BE2C (cell line): ENCODE data around the gene ATXN7L1.
"Not testable (repeated sequence)": the region's sequence is repeated elsewhere in the genome, so short reads cannot be mapped to it uniquely, and the experiment has no call there.

Source experiments
- DNase-seq: peaks from one replicate; pipeline ENCODE4 v3.0.0-alpha.2; 2020
- H3K27me3 ChIP-seq: fragments of 250-450 bp; sonication (Bioruptor Pico); 2 replicates; pipeline ENCODE4 v1.5.1; 2020; ENCODE audit warnings: mild to moderate bottlenecking
- H3K36me3 ChIP-seq: fragments of 250-450 bp; sonication (Bioruptor Pico); 2 replicates; pipeline ENCODE4 v1.5.1; 2020; ENCODE audit warnings: mild to moderate bottlenecking
- H3K4me1 ChIP-seq: fragments of 250-450 bp; sonication (Bioruptor Pico); 2 replicates; pipeline ENCODE4 v1.5.1; 2020
- H3K4me3 ChIP-seq: 2 replicates; pipeline ENCODE4 v1.5.1; 2011; ENCODE audit warnings: low read depth, low read length
- H3K9me3 ChIP-seq: fragments of 250-450 bp; sonication (Bioruptor Pico); 2 replicates; pipeline ENCODE4 v1.5.1; 2020
- TF ChIP-seq, protein P1 (sequence below): IDR thresholded peaks from 2 replicates; pipeline ENCODE4 v1.5.1; 2012; ENCODE audit warnings: mild to moderate bottlenecking, low read depth, low read length

ATXN7L1 gene

DNA sequence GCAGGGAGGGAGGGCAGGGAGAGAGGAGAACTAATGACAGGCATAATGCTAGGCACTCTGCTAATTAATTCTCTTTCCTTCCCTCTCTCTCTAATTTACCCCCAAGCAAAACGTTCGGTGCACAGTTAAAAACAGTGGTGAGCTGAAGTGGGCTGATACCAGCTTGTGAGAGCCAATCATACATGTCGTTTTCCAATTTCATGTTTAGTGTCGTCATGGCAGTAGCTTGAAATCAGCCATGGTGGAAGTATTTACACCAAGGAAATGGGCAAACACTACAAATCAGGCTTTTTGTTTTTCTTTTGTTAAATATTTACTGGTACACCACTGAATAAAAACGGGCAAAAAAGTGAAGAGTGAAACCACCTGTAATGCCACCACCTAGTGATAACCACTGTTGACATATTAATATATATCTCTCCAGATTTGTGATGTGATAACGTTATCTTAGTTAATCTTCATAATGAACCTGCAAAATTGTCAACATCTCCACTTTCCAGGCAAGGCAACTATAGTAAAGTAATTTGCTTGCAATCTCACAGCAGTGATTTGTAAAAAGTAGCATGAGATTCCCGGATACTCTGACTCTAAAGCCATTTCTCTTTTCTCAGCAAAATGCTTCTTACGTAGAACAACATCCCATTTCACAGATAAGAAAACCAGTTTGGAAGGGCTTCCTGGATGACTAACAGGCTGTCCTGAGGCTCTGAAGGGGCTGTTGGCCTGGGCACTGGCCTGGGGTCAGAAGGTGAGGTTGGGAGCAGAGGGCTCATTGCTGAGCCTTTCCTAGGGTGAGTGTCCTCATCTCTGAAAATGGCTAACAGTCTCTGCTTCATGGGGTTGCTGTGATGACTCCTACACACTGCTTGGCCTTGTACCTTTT is 83.7 kb downstream of the ATXN7L1 start:
- DNase-seq, result no peak
- no peaks in the 10 kb centered on the region for H3K27me3 ChIP-seq
- no peaks in the 10 kb centered on the region for H3K36me3 ChIP-seq
- H3K4me3 ChIP-seq, result no peak overlapping the region
- TF ChIP-seq, protein P1, sequence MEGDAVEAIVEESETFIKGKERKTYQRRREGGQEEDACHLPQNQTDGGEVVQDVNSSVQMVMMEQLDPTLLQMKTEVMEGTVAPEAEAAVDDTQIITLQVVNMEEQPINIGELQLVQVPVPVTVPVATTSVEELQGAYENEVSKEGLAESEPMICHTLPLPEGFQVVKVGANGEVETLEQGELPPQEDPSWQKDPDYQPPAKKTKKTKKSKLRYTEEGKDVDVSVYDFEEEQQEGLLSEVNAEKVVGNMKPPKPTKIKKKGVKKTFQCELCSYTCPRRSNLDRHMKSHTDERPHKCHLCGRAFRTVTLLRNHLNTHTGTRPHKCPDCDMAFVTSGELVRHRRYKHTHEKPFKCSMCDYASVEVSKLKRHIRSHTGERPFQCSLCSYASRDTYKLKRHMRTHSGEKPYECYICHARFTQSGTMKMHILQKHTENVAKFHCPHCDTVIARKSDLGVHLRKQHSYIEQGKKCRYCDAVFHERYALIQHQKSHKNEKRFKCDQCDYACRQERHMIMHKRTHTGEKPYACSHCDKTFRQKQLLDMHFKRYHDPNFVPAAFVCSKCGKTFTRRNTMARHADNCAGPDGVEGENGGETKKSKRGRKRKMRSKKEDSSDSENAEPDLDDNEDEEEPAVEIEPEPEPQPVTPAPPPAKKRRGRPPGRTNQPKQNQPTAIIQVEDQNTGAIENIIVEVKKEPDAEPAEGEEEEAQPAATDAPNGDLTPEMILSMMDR, result no peak
- no peaks in the 10 kb centered on the region for H3K9me3 ChIP-seq
- H3K4me1 ChIP-seq, result peaks cover 4% of the 10 kb centered on the region

DNA sequence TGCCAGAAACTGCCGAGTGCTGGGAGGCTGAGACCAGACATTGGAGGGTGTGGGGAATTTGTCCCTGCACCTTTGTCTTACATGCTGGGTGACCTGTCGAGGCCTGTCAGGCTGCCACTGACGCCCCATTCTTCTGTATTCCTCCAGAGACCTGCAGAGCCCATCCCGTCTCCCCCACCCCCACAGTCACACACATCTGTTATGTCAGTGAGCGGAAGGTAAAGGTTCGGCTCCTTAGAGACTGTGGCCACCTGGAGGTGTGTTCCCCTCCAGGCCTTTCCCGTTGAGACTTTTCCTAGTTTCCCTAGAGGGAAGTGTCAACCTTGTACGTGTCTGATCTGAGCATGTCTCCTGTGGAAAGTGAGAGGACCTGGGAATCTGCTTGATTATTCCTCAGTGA is 84.5 kb downstream of the ATXN7L1 start:
- H3K9me3 ChIP-seq, result no peaks in the 10 kb centered on the region
- H3K4me1 ChIP-seq, result peaks cover 3% of the 10 kb centered on the region
- no peaks in the 10 kb centered on the region for H3K36me3 ChIP-seq
- no peaks in the 10 kb centered on the region for H3K27me3 ChIP-seq
- no peak for DNase-seq
- no peak overlapping the region for H3K4me3 ChIP-seq
- TF ChIP-seq, protein P1, result no peak

- DNase-seq, result no peak
- Histone ChIP-seq H3K9me3 (no peaks in the 10 kb centered on the region), H3K27me3 (no peaks in the 10 kb centered on the region), H3K36me3 (no peaks in the 10 kb centered on the region), H3K4me1 (peaks cover 3% of the 10 kb centered on the region), H3K4me3 (no peak overlapping the region)
- TF ChIP-seq, protein P1, result no peak
Observed at GRCh38 chr7:105790996-105791395, 85.4 kb downstream of the ATXN7L1 start.

DNA sequence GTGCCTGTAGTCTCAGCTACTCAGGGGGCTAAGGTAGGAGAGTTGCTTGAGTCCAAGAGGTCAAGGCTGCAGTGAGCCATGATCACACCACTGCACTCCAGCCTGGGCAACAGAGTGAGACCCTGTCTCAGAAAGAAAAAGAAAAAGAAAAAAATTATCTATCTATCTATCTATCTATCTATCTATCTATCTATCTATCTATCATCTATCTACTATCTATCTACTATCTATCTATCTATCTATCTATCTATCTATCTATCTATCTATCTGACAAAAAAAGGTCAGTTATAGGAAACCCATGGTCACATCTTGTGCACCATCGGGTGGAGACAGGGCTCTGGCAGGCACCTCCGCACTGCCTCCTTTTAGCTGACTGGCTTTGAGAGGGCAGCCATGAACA is 85.9 kb downstream of the ATXN7L1 start:
- not testable (repeated sequence) for H3K36me3 ChIP-seq, H3K4me3 ChIP-seq, DNase-seq, H3K9me3 ChIP-seq, H3K27me3 ChIP-seq, H3K4me1 ChIP-seq

DNA sequence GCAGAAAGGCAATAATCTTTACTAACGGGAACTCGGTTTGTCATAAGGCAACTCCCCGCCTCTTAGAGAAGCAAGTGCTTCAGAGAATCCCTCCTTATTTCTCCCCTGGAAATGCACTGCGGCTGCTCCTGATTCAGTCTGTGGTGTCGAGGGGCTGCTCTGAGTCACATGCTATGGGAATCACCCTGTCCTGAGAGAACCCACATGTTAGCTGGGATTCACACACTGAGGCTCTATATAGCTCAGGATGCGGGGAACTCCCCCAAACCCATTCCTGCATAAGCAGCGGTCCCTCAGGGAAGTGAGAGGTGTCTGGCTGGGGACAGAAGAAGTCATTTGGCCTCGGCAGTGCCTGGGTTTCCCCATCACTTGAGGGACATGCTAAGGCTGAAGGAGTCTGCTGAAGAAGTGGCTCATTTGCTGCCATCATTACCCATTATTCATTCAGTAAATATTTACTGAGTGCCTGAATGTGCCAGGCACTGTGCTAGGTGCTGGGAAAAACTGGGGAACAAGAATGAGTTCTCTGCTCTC is 87.5 kb downstream of the ATXN7L1 start:
- Histone ChIP-seq H3K27me3 (no peaks in the 10 kb centered on the region), H3K4me1 (peaks cover 3% of the 10 kb centered on the region; the same call in 1 of the 2 replicates), H3K36me3 (no peaks in the 10 kb centered on the region), H3K4me3 (no peak overlapping the region), H3K9me3 (no peaks in the 10 kb centered on the region)
- no peak for DNase-seq
- TF ChIP-seq, protein P1, result no peak

GRCh38 chr7:105788356-105788755 is 88.0 kb downstream of the ATXN7L1 start:
- TF ChIP-seq, protein P1, result no peak
- no peaks in the 10 kb centered on the region for H3K36me3 ChIP-seq
- no peaks in the 10 kb centered on the region for H3K9me3 ChIP-seq
- H3K27me3 ChIP-seq, result no peaks in the 10 kb centered on the region
- DNase-seq, result no peak
- no peak overlapping the region for H3K4me3 ChIP-seq
- peaks cover 3% of the 10 kb centered on the region; the same call in 1 of the 2 replicates for H3K4me1 ChIP-seq
